ENCODE measurements around the gene ZC3H18. TPM values are rescaled to one million over a fixed set of nuclear protein-coding genes. Genes with fewer than 3 reads are reported as not detected.

ZC3H18 gene
- total RNA-seq, 1 experiment from 2014 or later = 11.8 TPM

GRCh38 chr16:88575251-88575650 is 5.0 kb downstream of the ZC3H18 start:
- no peak for TF ChIP-seq EZH2phosphoT487 (IDR thresholded peaks at IDR 0.05; ENCODE audit: borderline replicate concordance, low read length)
- TF ChIP-seq EZH2 (IDR thresholded peaks at IDR 0.05; ENCODE audit: low read length, unreplicated experiment) = no peak
- no peak for TF ChIP-seq CTCF (conservative IDR thresholded peaks at IDR 0.05; ENCODE audit: low read depth, low read length)
- H3K4me3 ChIP-seq (ENCODE audit: low read length) = no peak overlapping the region
- no peak overlapping the region for H2AFZ ChIP-seq (ENCODE audit: low read length)
- H3K27ac ChIP-seq (ENCODE audit: low read length) = no peak overlapping the region
- peaks cover 11% of the 10 kb centered on the region; the same call in 1 of the 2 replicates for H3K36me3 ChIP-seq (ENCODE audit: low read depth, low read length)
- H4K20me1 ChIP-seq (ENCODE audit: low read length) = peaks cover 15% of the 10 kb centered on the region
- ChIA-PET CTCF (no interaction called here), POLR2A (ENCODE audit: unreplicated experiment) (no interaction called here)
- no peaks in the 10 kb centered on the region for H3F3A ChIP-seq (ENCODE audit: low read length, unreplicated experiment)
- no peak overlapping the region for H3K4me2 ChIP-seq (ENCODE audit: low read length)
- ATAC-seq = no peak
- H3K4me1 ChIP-seq (ENCODE audit: insufficient read depth, low read length) = peaks cover 9% of the 10 kb centered on the region
- H3K79me2 ChIP-seq (ENCODE audit: low read length) = peaks cover 62% of the 10 kb centered on the region
- H3K9ac ChIP-seq (ENCODE audit: low read length) = no peak overlapping the region
- no TSS peak for BruUV-seq (replicated peaks)
- no peaks in the 10 kb centered on the region for H3K9me2 ChIP-seq (replicated peaks; ENCODE audit: low read length)
- DNase-seq = no peak
- intact Hi-C loops (cut with micrococcal nuclease) = no loop called here
- no peaks in the 10 kb centered on the region for H3K27me3 ChIP-seq (ENCODE audit: low read length)
- no peaks in the 10 kb centered on the region for H3K9me3 ChIP-seq (ENCODE audit: low read length)

GRCh38 chr16:88576307-88576706 is 6.1 kb downstream of the ZC3H18 start:
- H3K79me2 ChIP-seq (ENCODE audit: low read length) = peaks cover 62% of the 10 kb centered on the region
- H3K4me1 ChIP-seq (ENCODE audit: insufficient read depth, low read length) = peaks cover 8% of the 10 kb centered on the region
- peaks cover 11% of the 10 kb centered on the region; the same call in 1 of the 2 replicates for H3K36me3 ChIP-seq (ENCODE audit: low read depth, low read length)
- no peaks in the 10 kb centered on the region for H3K27me3 ChIP-seq (ENCODE audit: low read length)
- TF ChIP-seq EZH2 (IDR thresholded peaks at IDR 0.05; ENCODE audit: low read length, unreplicated experiment) (no peak), CTCF (conservative IDR thresholded peaks at IDR 0.05; ENCODE audit: low read depth, low read length) (no peak), EZH2phosphoT487 (IDR thresholded peaks at IDR 0.05; ENCODE audit: borderline replicate concordance, low read length) (no peak)
- H3F3A ChIP-seq (ENCODE audit: low read length, unreplicated experiment) = no peaks in the 10 kb centered on the region
- POLR2A ChIA-PET (ENCODE audit: unreplicated experiment) = no interaction called here
- BruUV-seq (replicated peaks) = no TSS peak
- no peak for ATAC-seq
- no peak for DNase-seq
- no peaks in the 10 kb centered on the region for H3K9me2 ChIP-seq (replicated peaks; ENCODE audit: low read length)
- no peak overlapping the region for H3K4me2 ChIP-seq (ENCODE audit: low read length)
- H3K27ac ChIP-seq (ENCODE audit: low read length) = no peak overlapping the region
- no peaks in the 10 kb centered on the region for H3K9me3 ChIP-seq (ENCODE audit: low read length)
- no peak overlapping the region for H3K4me3 ChIP-seq (ENCODE audit: low read length)
- CTCF ChIA-PET = no interaction called here
- peaks cover 12% of the 10 kb centered on the region for H4K20me1 ChIP-seq (ENCODE audit: low read length)
- H3K9ac ChIP-seq (ENCODE audit: low read length) = no peak overlapping the region
- intact Hi-C loops (cut with micrococcal nuclease) = no loop called here
- no peak overlapping the region for H2AFZ ChIP-seq (ENCODE audit: low read length)

GRCh38 chr16:88577166-88577565 is 7.0 kb downstream of the ZC3H18 start:
- DNase-seq (no peak), ATAC-seq (no peak)
- Histone ChIP-seq H3F3A (ENCODE audit: low read length, unreplicated experiment) (no peaks in the 10 kb centered on the region), H3K79me2 (ENCODE audit: low read length) (peaks cover 59% of the 10 kb centered on the region), H2AFZ (ENCODE audit: low read length) (no peak overlapping the region), H4K20me1 (ENCODE audit: low read length) (0 out of 2 replicates have a peak, but pooled peaks cover 4% of the 10 kb centered on the region), H3K27ac (ENCODE audit: low read length) (no peak overlapping the region), H3K4me2 (ENCODE audit: low read length) (no peak overlapping the region), H3K4me1 (ENCODE audit: insufficient read depth, low read length) (no peaks in the 10 kb centered on the region), H3K9me2 (replicated peaks; ENCODE audit: low read length) (no peaks in the 10 kb centered on the region), H3K9ac (ENCODE audit: low read length) (no peak overlapping the region), H3K4me3 (ENCODE audit: low read length) (no peak overlapping the region), H3K36me3 (ENCODE audit: low read depth, low read length) (peaks cover 11% of the 10 kb centered on the region; the same call in 1 of the 2 replicates), H3K9me3 (ENCODE audit: low read length) (no peaks in the 10 kb centered on the region), H3K27me3 (ENCODE audit: low read length) (no peaks in the 10 kb centered on the region)
- ChIA-PET POLR2A (ENCODE audit: unreplicated experiment) (no interaction called here), CTCF (no interaction called here)
- intact Hi-C loops (cut with micrococcal nuclease) = no loop called here
- BruUV-seq (replicated peaks) = no TSS peak
- TF ChIP-seq EZH2 (IDR thresholded peaks at IDR 0.05; ENCODE audit: low read length, unreplicated experiment) = no peak
- TF ChIP-seq CTCF (conservative IDR thresholded peaks at IDR 0.05; ENCODE audit: low read depth, low read length) = no peak
- TF ChIP-seq EZH2phosphoT487 (IDR thresholded peaks at IDR 0.05; ENCODE audit: borderline replicate concordance, low read length) = no peak
